ENCODE results near the gene VOPP1.

The VOPP1 gene

GRCh38 chr7:55576753-55577152 lies 4.5 kb upstream of the VOPP1 start:
- no peak for DNase-seq

- DNase-seq = no peak
Observed at GRCh38 chr7:55575733-55576132, 3.4 kb upstream of the VOPP1 start.

GRCh38 chr7:55575098-55575497 lies 2.8 kb upstream of the VOPP1 start:
- DNase-seq = no peak

GRCh38 chr7:55574051-55574717 lies 1.9 kb upstream of the VOPP1 start:
- DNase-seq = no peak

GRCh38 chr7:55573234-55573900 lies 1.1 kb upstream of the VOPP1 start:
- no peak for DNase-seq

- peak in 1 of 2 experiments; percentile 53 for DNase-seq
Observed at GRCh38 chr7:55571511-55572377, 558 bp downstream of the VOPP1 start.

GRCh38 chr7:55570939-55571338 lies 1.4 kb downstream of the VOPP1 start:
- no peak for DNase-seq

GRCh38 chr7:55570218-55570873 lies 2.0 kb downstream of the VOPP1 start:
- DNase-seq = no peak

- no peak for DNase-seq
Observed at GRCh38 chr7:55569797-55570196, 2.5 kb downstream of the VOPP1 start.

- no peak for DNase-seq
Observed at GRCh38 chr7:55569269-55569663, 3.0 kb downstream of the VOPP1 start.

GRCh38 chr7:55568613-55569268 lies 3.6 kb downstream of the VOPP1 start:
- no peak for DNase-seq

GRCh38 chr7:55567571-55567970 lies 4.7 kb downstream of the VOPP1 start:
- DNase-seq = peak in 1 of 2 experiments; percentile 26

- DNase-seq = no peak
Observed at GRCh38 chr7:55565681-55566080, 6.6 kb downstream of the VOPP1 start.

GRCh38 chr7:55563596-55564325 lies 8.5 kb downstream of the VOPP1 start:
- DNase-seq = no peak

GRCh38 chr7:55561690-55562089 lies 10.6 kb downstream of the VOPP1 start:
- DNase-seq = no peak

- no peak for DNase-seq
Observed at GRCh38 chr7:55558962-55559920, 13.1 kb downstream of the VOPP1 start.

- no peak for DNase-seq
Observed at GRCh38 chr7:55557666-55558188, 14.6 kb downstream of the VOPP1 start.

GRCh38 chr7:55556492-55556891 lies 15.8 kb downstream of the VOPP1 start:
- no peak for DNase-seq

GRCh38 chr7:55556031-55556430 lies 16.3 kb downstream of the VOPP1 start:
- no peak for DNase-seq

GRCh38 chr7:55555160-55555559 lies 17.1 kb downstream of the VOPP1 start:
- DNase-seq = no peak

Data from NCI-H446 (cell line).